Activated CD4-positive, alpha-beta T cell treated with anti-CD3 and anti-CD28 coated beads for 36 hours (primary cell): ENCODE data around the gene GLIS1. TPM values are rescaled to one million over a fixed set of nuclear protein-coding genes. Genes with fewer than 3 reads are reported as not detected.

Experiments used
- ATAC-seq: fragments of 200-7000 bp; cut with Tn5 transposase; one replicate; pipeline ENCODE4 v1.10.0; 2021; ENCODE audit warnings: mild to moderate bottlenecking, moderate library complexity
- CTCF ChIA-PET: fragments of 350-600 bp; sonication (Branson Sonifier 250); formaldehyde crosslinking; loops from one replicate; lab custom pipeline; 2021; ENCODE audit warnings: antibody characterized with exemption; lab: Charles Lee
- POLR2A ChIA-PET: fragments of 350-600 bp; sonication (Branson Sonifier 250); formaldehyde crosslinking; loops from one replicate; lab custom pipeline; 2021; ENCODE audit warnings: antibody characterized with exemption, inconsistent platforms; lab: Charles Lee
- DNase-seq: peaks from one replicate; pipeline ENCODE4 v3.0.0-alpha.2; 2020
- H3K27ac Mint-ChIP-seq: one replicate; pipeline ENCODE4 v1.8.0; 2021; ENCODE audit warnings: mixed read lengths
- H3K27me3 Mint-ChIP-seq: one replicate; pipeline ENCODE4 v1.8.0; 2021; ENCODE audit warnings: mixed read lengths
- H3K36me3 Mint-ChIP-seq: one replicate; pipeline ENCODE4 v1.8.0; 2021; ENCODE audit warnings: low read depth, mixed read lengths
- H3K4me1 Mint-ChIP-seq: one replicate; pipeline ENCODE4 v1.8.0; 2021; ENCODE audit warnings: mixed read lengths
- H3K4me3 Mint-ChIP-seq: one replicate; pipeline ENCODE4 v1.8.0; 2021; ENCODE audit warnings: mild to moderate bottlenecking, moderate library complexity, mixed read lengths
- H3K9me3 Mint-ChIP-seq: one replicate; pipeline ENCODE4 v1.8.0; 2021; ENCODE audit warnings: low read depth, mixed read lengths
- intact Hi-C, 2 experiments: fragments of 100-400 bp; cut with DNase I in 1 of 2; cut with micrococcal nuclease in 1 of 2; formaldehyde crosslinking; loops; one replicate each; pipeline versions ENCODE4 v1.14.2 to v1.15.1; 2022 to 2024; cut with DNase I, micrococcal nuclease
- total RNA-seq, 2 experiments: library from RNA; stranded (reverse); gene quantifications; one replicate each; pipeline ENCODE4 v1.2.3, GENCODE V29; 2021

GLIS1 gene
- total RNA-seq, 2 experiments from 2014 or later: not detected

DNA sequence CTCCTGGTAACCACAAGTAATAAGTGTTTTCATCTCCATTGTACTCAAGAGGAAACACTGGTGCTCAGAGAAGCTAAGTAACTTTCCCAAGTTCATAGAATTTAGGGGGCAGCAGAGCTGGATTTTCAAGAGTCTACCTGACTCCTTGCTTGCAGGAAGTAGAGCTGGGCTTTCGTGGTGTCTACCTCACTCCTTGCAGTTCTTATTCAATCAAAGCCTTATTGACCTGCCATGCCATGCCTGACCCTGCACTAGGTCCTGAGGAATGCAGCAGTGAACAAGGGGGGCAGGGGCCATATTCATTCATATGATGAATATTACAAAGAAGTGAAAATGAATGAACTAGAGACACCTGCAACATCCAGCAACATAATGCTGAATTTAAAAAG is 93.3 kb downstream of the GLIS1 start:
- intact Hi-C loops: no loop called here
- Mint-ChIP-seq H3K36me3 (no peaks in the 10 kb centered on the region), H3K4me3 (no peak overlapping the region), H3K27ac (no peak overlapping the region), H3K4me1 (no peaks in the 10 kb centered on the region), H3K27me3 (no peaks in the 10 kb centered on the region), H3K9me3 (no peaks in the 10 kb centered on the region)
- POLR2A ChIA-PET: no interaction called here
- DNase-seq (no peak), ATAC-seq (no peak)
- CTCF ChIA-PET: interaction anchor here (0.6 kb wide), 1 partner anchor 20 kb away, joined by 4 read pairs; no protein-coding TSS in a partner anchor

DNA sequence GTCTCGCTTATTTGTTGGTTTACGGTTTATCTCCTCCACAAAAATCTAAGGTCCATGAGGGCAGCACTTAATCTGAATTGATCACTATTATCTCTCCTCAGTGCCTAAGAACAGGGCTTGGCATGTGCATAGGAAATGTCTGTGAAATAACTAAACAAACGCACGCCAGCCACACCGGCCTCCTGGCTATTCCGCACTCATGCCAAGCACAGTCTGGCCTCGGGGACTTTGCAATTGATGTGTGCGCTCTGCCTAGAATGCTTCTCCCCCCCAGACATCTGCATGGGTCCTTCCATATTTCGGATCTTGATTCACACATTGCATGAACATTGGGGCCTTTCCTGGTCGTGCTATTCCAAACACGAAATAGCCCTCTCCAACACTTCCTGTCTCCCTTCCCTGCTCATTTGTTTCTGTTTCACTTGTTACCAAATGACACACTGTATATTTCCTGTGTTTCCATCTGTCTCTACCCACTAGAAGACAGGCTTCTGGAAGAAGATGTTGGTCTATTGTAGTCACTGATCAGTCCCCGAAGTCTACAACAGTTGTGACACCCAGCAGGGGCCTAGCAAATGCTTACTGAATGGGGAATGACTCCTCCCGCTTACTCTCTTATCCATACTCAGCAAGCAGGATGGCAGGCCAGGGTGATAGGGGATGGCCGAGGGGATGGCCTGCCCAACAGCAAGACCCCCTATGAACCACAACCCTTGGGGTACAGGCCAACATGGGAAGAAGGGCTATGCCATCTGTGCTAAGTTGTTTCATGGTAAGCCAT is 93.9 kb downstream of the GLIS1 start:
- H3K36me3 Mint-ChIP-seq: no peaks in the 10 kb centered on the region
- intact Hi-C loops: no loop called here
- ChIA-PET CTCF (interaction anchor here (0.6 kb wide), 1 partner anchor 21 kb away, joined by 4 read pairs; no protein-coding TSS in a partner anchor), POLR2A (no interaction called here)
- no peak overlapping the region for H3K27ac Mint-ChIP-seq
- H3K27me3 Mint-ChIP-seq: no peaks in the 10 kb centered on the region
- no peaks in the 10 kb centered on the region for H3K9me3 Mint-ChIP-seq
- no peaks in the 10 kb centered on the region for H3K4me1 Mint-ChIP-seq
- DNase-seq (no peak), ATAC-seq (no peak)
- no peak overlapping the region for H3K4me3 Mint-ChIP-seq

DNA sequence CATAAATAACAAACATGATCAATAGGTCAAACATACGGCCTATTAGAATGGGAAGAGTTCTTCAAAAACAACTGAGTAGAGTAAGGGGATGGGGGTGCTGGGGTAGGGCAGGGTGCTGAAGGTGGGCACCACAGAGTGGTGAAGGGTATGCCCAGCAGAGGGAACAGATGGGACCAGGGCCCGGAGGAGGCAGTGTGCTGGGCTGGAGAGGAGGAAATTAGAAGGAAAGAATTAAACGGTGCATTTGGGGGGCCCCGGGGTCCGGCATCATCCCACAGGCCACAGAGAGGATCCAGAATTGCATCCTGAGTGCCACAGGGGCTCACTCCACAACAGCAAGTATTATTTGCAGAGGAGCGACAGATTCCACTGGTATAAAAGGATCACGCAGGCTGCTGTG is 94.5 kb downstream of the GLIS1 start:
- H3K36me3 Mint-ChIP-seq: no peaks in the 10 kb centered on the region
- no peak for DNase-seq
- no peak overlapping the region for H3K4me3 Mint-ChIP-seq
- ATAC-seq: no peak
- CTCF ChIA-PET: no interaction called here
- POLR2A ChIA-PET: no interaction called here
- intact Hi-C loops: no loop called here
- no peaks in the 10 kb centered on the region for H3K4me1 Mint-ChIP-seq
- no peaks in the 10 kb centered on the region for H3K9me3 Mint-ChIP-seq
- H3K27me3 Mint-ChIP-seq: no peaks in the 10 kb centered on the region
- no peak overlapping the region for H3K27ac Mint-ChIP-seq

DNA sequence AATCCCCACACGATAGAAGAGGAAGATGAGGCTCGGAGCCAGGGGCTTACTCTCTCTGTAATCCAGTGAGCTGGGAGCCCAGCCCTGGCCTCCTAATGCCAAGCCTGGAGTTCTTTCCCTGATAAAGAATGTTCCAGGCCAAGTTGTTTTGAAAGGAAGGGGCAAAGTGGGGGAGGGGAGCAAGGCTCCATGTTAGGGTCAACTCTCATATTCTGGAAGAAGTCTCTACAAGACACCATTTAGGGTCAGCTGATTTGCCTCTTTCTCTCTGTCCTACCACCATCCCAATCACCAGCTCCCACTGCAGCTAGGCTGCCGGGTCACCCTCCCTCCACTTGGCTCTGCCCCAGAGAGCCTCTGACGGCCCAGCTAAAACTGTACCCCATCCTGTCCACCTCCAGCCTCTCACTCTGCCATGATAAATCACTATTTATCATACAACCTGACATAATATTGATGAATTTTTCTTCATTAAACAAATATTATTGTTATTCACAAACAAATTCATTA is 95.0 kb downstream of the GLIS1 start:
- ChIA-PET CTCF (interaction anchor here (0.6 kb wide), 1 partner anchor 173 kb away, joined by 3 read pairs; no protein-coding TSS in a partner anchor), POLR2A (no interaction called here)
- Mint-ChIP-seq H3K27ac (no peak overlapping the region), H3K36me3 (no peaks in the 10 kb centered on the region), H3K9me3 (no peaks in the 10 kb centered on the region), H3K27me3 (no peaks in the 10 kb centered on the region), H3K4me3 (no peak overlapping the region), H3K4me1 (no peaks in the 10 kb centered on the region)
- ATAC-seq: no peak
- intact Hi-C loops: no loop called here
- no peak for DNase-seq

DNA sequence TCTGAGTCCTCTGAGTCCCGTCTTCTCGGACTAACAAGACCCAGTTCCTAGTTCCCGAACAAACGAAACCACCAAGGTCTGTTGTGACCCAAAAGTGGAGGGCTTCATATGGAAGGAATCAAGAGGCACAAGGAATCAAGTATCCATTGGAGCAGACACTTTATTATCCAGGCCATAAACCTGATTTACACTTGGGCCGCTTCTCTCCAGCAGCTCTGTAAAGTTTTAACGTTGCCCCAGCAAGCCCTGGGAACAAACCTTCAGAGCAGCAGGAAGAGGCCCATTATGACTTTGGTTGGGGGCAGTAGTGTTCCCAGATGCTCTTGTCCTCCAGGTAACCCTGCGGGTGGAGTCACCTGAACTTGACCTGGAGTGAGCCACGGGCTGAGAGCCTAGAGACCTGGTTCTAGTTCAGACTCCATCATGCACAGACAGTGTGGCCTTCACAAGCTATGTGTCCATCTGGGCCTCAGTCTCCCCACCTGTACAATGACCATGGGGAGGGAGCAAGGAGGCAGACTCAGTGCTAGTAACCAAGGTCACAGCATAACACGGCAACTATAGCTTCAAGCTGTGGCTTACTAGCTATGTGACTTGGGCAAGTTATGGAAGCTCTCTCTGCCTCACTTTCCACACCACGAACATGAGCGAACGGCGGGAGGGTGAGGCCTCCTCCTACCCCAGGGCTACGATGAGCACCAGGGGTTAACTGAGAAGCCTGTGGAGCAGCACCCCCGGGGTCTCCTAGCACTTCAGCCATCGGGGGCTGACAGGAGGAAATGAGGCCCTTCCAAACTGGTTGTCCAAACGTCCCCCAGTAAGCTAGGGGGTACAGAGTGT is 95.7 kb downstream of the GLIS1 start:
- Mint-ChIP-seq H3K4me3 (no peak overlapping the region), H3K27ac (no peak overlapping the region), H3K27me3 (no peaks in the 10 kb centered on the region), H3K9me3 (no peaks in the 10 kb centered on the region), H3K4me1 (no peaks in the 10 kb centered on the region), H3K36me3 (no peaks in the 10 kb centered on the region)
- ChIA-PET POLR2A (no interaction called here), CTCF (interaction anchor here (0.6 kb wide), 1 partner anchor 172 kb away, joined by 3 read pairs; no protein-coding TSS in a partner anchor)
- intact Hi-C loops: no loop called here
- no peak for DNase-seq
- no peak for ATAC-seq

DNA sequence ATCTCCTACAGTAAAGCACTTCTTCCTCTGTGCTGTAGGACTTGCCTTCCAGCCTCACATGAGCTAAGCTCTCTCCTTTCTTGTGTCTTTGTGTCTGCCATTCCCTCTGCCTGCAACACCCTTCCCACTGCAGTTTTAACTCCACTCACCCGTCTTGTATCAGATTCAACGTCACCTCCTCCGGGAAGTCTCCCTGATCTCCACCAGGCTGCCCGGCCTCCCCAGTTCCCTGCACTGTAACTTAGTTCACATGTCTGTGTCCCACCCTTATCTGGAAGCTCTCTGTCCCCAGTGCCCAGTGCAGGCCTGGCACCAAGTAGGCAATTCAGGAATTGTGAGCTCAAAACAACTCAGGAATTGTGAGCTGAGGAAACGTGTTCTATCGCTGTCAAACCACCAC is 96.4 kb downstream of the GLIS1 start:
- ChIA-PET CTCF (interaction anchor here (0.7 kb wide), 1 partner anchor 798 kb away, joined by 3 read pairs; no protein-coding TSS in a partner anchor), POLR2A (no interaction called here)
- ATAC-seq (no peak), DNase-seq (no peak)
- H3K36me3 Mint-ChIP-seq: no peaks in the 10 kb centered on the region
- intact Hi-C loops: no loop called here
- H3K9me3 Mint-ChIP-seq: no peaks in the 10 kb centered on the region
- no peak overlapping the region for H3K4me3 Mint-ChIP-seq
- no peak overlapping the region for H3K27ac Mint-ChIP-seq
- H3K4me1 Mint-ChIP-seq: no peaks in the 10 kb centered on the region
- no peaks in the 10 kb centered on the region for H3K27me3 Mint-ChIP-seq

DNA sequence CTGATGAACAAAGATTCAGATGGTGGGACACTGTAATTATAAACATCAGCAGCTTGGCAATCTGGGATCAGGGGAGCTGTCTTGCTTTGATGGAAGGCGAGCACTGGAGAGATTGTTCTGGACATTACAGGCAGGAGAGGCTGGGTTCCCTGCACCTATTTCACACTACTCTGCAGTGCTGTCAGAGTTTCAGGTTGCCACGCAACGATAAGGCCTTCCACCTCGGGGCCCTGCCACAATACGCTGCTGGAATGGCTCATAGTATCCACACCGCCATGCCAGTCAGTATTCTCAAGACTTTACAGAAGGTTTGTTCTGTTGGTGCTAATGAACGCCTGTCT is 96.8 kb downstream of the GLIS1 start:
- CTCF ChIA-PET: interaction anchor here (0.7 kb wide), 1 partner anchor 799 kb away, joined by 3 read pairs; no protein-coding TSS in a partner anchor
- intact Hi-C loops: no loop called here
- no peak overlapping the region for H3K4me3 Mint-ChIP-seq
- no peaks in the 10 kb centered on the region for H3K4me1 Mint-ChIP-seq
- H3K36me3 Mint-ChIP-seq: no peaks in the 10 kb centered on the region
- DNase-seq: no peak
- H3K27me3 Mint-ChIP-seq: no peaks in the 10 kb centered on the region
- ATAC-seq: no peak
- no peak overlapping the region for H3K27ac Mint-ChIP-seq
- H3K9me3 Mint-ChIP-seq: no peaks in the 10 kb centered on the region
- POLR2A ChIA-PET: no interaction called here

DNA sequence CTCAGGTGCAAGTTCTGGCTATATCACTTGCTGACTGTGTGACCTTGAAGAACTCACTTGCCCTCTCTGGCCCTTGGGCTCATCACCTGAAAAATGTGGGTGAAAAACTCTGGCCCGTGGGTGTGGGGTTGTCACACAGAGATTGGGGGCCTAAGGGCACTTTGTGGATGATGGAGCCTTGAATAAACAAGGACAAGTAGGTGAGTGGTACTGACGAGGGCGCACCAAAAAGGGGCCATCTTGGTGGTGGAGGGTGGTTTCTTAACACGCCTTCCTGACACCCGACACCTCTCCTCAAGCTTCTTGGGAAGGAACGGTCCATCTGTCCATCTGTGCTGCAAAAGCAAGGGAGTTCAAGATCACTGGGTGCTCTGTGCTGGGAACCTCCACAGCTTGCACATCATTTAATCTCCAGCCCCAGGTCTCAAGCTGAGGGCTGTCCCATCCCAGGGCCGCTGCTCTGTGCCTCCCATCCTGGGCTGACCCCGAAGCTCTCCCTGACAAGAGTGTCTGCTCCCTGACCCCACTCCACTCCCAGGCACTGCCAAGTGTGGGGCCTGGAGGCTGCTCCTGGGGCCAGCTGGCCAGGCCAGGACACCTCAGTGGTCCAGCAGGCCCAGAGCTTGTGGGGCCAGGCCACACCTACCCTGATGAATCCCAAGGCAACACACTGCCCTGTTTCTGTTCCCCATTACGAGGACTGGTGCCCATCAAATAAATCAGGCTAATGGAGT is 97.3 kb downstream of the GLIS1 start:
- ChIA-PET CTCF (interaction anchor here (0.7 kb wide), 1 partner anchor 799 kb away, joined by 3 read pairs; no protein-coding TSS in a partner anchor), POLR2A (no interaction called here)

DNA sequence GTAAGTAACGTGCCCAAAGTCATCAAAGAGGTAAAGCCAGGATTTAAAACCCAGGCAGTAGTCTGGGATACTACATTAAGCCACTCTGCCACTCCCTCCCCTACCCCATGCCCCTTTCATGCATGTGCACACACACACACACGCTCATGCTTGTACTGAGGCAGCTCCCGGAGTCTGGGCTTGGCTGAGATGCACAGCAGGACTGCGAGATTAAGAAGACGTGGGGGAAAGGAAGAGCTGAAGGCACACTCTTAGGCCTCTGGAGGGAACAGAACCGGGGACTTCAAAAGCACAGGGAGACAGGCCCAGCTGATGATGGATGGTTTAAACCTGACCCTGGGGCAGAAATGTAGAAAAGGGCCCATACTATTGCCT is 98.3 kb downstream of the GLIS1 start:
- no peaks in the 10 kb centered on the region for H3K4me1 Mint-ChIP-seq
- no peaks in the 10 kb centered on the region for H3K36me3 Mint-ChIP-seq
- no peak overlapping the region for H3K27ac Mint-ChIP-seq
- H3K9me3 Mint-ChIP-seq: no peaks in the 10 kb centered on the region
- ChIA-PET CTCF (no interaction called here), POLR2A (no interaction called here)
- H3K27me3 Mint-ChIP-seq: no peaks in the 10 kb centered on the region
- DNase-seq (no peak), ATAC-seq (no peak)
- no peak overlapping the region for H3K4me3 Mint-ChIP-seq
- intact Hi-C loops: no loop called here

More for the DNA sequence above, 97.3 kb downstream of the GLIS1 start:
- no peaks in the 10 kb centered on the region for H3K27me3 Mint-ChIP-seq
- intact Hi-C loops: no loop called here
- no peak overlapping the region for H3K27ac Mint-ChIP-seq
- no peaks in the 10 kb centered on the region for H3K36me3 Mint-ChIP-seq
- H3K4me1 Mint-ChIP-seq: no peaks in the 10 kb centered on the region
- no peaks in the 10 kb centered on the region for H3K9me3 Mint-ChIP-seq
- no peak overlapping the region for H3K4me3 Mint-ChIP-seq
- DNase-seq (no peak), ATAC-seq (no peak)

DNA sequence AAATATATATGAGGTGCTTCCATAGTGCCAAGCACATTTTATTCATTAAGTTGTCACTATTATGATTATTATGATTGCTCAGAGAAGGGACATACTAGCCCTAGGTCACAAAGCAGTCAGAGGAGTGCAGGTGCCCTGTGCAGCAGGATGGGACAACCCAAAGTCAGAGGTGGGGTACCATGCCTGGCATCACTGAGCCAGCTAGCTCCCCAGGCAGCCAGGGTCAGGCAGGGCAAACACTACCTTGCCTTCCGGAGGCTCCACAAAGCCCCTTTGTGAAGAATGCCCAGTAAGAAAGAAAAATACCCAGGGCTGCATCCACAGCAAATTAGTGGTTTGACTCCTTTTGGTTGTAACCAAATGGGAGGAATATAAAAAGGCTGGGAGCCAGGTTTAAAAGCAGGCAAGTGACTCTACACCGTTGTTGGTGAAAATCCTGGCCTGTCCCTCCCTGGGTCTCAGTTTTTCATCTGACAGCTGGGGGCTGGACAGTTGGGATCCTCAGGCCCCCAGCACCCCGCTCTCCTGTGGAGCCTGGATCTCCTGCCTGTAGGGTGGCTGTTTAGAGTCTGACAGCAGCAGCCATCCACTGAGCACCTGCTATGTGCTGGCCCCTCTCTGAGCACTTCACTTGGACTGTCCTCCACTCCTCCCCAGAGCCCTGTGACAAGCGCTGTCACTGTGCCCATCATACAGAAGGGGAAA is 98.8 kb downstream of the GLIS1 start:
- no peak for ATAC-seq
- Mint-ChIP-seq H3K9me3 (no peaks in the 10 kb centered on the region), H3K36me3 (no peaks in the 10 kb centered on the region), H3K4me1 (no peaks in the 10 kb centered on the region), H3K27ac (no peak overlapping the region), H3K4me3 (no peak overlapping the region), H3K27me3 (no peaks in the 10 kb centered on the region)
- intact Hi-C loops: no loop called here
- peak; percentile 0 for DNase-seq
- CTCF ChIA-PET: no interaction called here
- POLR2A ChIA-PET: no interaction called here
